Nephron progenitor cell (in vitro differentiated cells): ENCODE data around the gene TMEM141.

Source experiments
- DNase-seq: peaks from one replicate; pipeline ENCODE4 v3.0.0; 2021
- H3K27ac Mint-ChIP-seq: 2 replicates; pipeline ENCODE4 v1.8.0; 2021; ENCODE audit warnings: mild to moderate bottlenecking, moderate library complexity, mixed read lengths
- H3K27me3 Mint-ChIP-seq: 2 replicates; pipeline ENCODE4 v1.8.0; 2021; ENCODE audit warnings: mild to moderate bottlenecking, low read depth, mixed read lengths; ENCODE audit not compliant: poor library complexity
- H3K36me3 Mint-ChIP-seq: 2 replicates; pipeline ENCODE4 v1.8.0; 2021; ENCODE audit warnings: low read depth, mixed read lengths
- H3K4me1 Mint-ChIP-seq: 2 replicates; pipeline ENCODE4 v1.8.0; 2021; ENCODE audit warnings: mixed read lengths
- H3K4me3 Mint-ChIP-seq: 2 replicates; pipeline ENCODE4 v1.8.0; 2021; ENCODE audit warnings: mild to moderate bottlenecking, moderate library complexity, mixed read lengths
- H3K9me3 Mint-ChIP-seq: 2 replicates; pipeline ENCODE4 v1.8.0; 2021; ENCODE audit warnings: mild to moderate bottlenecking, moderate library complexity, mixed read lengths
- CTCF ChIP-seq: fragments of 200-600 bp; sonication (generic); IDR thresholded peaks from 2 replicates; pipeline ENCODE4 v1.5.0; 2021; ENCODE audit warnings: antibody characterized with exemption

Gene TMEM141

GRCh38 chr9:136806631-136807201 is 15.6 kb downstream of the TMEM141 start:
- Mint-ChIP-seq H3K36me3 (peaks cover 29% of the 10 kb centered on the region), H3K27ac (no peak overlapping the region), H3K4me1 (peaks cover 45% of the 10 kb centered on the region), H3K9me3 (no peaks in the 10 kb centered on the region), H3K4me3 (peak overlapping the region; percentile 85), H3K27me3 (no peaks in the 10 kb centered on the region)
- TF ChIP-seq CTCF, result no peak
- no peak for DNase-seq

- Mint-ChIP-seq H3K27ac (peak within 1 kb of the TSS; percentile 68), H3K4me3 (peak within 1 kb of the TSS; percentile 88), H3K9me3 (no peaks in the 10 kb centered on the region), H3K27me3 (no peaks in the 10 kb centered on the region), H3K4me1 (peaks cover 40% of the 10 kb centered on the region), H3K36me3 (peaks cover 30% of the 10 kb centered on the region)
- TF ChIP-seq CTCF, result no peak
- peak; percentile 81 for DNase-seq
Observed at GRCh38 chr9:136807281-136808074, 16.3 kb downstream of the TMEM141 start, which contains the start of gene RABL6. RABL6 (plus strand) TSS chr9:136807948; CDS start chr9:136808197, 249 bp downstream.

- Mint-ChIP-seq H3K4me3 (peak overlapping the region; percentile 88), H3K9me3 (no peaks in the 10 kb centered on the region), H3K27me3 (no peaks in the 10 kb centered on the region), H3K27ac (peak overlapping the region; percentile 68), H3K4me1 (peaks cover 46% of the 10 kb centered on the region), H3K36me3 (peaks cover 37% of the 10 kb centered on the region)
- TF ChIP-seq CTCF, result no peak
- peak; percentile 62 for DNase-seq
Observed at GRCh38 chr9:136808075-136808805, 17.1 kb downstream of the TMEM141 start.

- Mint-ChIP-seq H3K27ac (peak overlapping the region; percentile 68), H3K9me3 (no peaks in the 10 kb centered on the region), H3K4me3 (peak overlapping the region; percentile 88), H3K4me1 (peaks cover 47% of the 10 kb centered on the region), H3K36me3 (peaks cover 38% of the 10 kb centered on the region), H3K27me3 (peaks cover 3% of the 10 kb centered on the region)
- no peak for DNase-seq
- TF ChIP-seq CTCF, result no peak
Observed at GRCh38 chr9:136808806-136809158, 17.6 kb downstream of the TMEM141 start.

GRCh38 chr9:136814725-136815421 is 23.7 kb downstream of the TMEM141 start:
- peaks cover 7% of the 10 kb centered on the region for H3K9me3 Mint-ChIP-seq
- H3K36me3 Mint-ChIP-seq, result peaks cover 76% of the 10 kb centered on the region
- H3K4me1 Mint-ChIP-seq, result peaks cover 26% of the 10 kb centered on the region
- H3K27ac Mint-ChIP-seq, result peak overlapping the region; percentile 76
- H3K27me3 Mint-ChIP-seq, result peaks cover 17% of the 10 kb centered on the region
- no peak for DNase-seq
- no peak for TF ChIP-seq CTCF
- H3K4me3 Mint-ChIP-seq, result no peak overlapping the region
